Measurements from ENCODE around the gene PJVK.
"Not testable (repeated sequence)": the region's sequence is repeated elsewhere in the genome, so short reads cannot be mapped to it uniquely, and the experiment has no call there.

The PJVK gene

DNA sequence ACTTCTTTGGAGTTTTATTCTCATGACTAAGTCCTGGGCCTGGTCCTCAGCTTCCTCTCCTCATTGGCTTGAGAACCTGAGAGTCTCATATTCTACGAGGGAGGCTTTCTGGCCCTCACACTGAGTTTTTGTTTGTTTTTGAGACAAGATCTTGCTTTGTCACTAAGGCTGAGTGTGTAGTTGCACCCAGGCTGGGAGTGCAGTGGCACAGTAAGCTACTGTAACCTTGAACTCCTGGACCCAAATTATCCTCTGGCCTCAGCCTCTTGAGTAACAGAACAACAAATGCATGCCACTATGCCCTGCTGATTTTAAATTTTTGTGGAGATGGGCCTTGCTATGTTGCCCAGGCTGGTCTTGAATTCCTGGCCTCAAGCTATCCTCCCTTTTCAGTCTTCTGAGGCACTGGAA lies 22.8 kb upstream of the PJVK start:
- no peak for DNase-seq

DNA sequence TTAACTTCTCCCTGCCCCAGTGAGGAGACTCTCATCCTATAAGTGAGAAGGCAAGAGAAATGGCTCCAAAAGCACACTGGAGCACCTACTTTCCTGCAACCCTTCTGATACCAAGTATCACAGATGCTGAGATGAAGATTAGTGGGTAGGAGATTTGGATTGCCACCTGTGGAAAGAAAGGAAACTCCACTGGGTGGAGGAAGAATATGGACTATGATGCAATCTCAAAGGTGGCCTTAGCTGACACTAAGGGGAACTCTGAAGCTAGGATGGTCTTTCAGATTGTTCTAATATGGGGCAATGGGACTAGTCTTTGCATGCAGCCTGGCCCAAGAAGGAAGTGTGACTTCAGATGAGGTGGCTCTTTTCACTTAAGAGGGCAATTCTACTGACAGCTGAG lies 21.8 kb upstream of the PJVK start:
- no peak for DNase-seq

DNA sequence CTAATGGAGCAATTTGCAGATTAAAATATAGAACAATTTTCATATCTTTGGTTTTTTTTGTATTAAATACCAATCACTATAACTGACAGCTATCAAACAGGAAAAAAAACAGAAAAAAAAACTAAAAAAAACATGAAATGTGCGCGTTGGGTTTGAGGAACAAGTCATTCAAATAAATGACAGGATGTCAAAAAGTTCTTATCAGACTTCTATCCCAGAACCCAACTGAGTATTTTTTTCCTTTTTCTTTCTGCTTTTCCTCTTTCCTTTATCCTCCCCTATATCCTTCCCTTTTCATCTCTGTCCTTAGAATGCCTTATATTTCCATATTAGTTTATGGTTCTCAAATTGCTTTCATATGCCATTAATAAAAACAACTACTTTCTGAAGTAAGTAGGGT lies 14.5 kb upstream of the PJVK start:
- no peak for DNase-seq

DNA sequence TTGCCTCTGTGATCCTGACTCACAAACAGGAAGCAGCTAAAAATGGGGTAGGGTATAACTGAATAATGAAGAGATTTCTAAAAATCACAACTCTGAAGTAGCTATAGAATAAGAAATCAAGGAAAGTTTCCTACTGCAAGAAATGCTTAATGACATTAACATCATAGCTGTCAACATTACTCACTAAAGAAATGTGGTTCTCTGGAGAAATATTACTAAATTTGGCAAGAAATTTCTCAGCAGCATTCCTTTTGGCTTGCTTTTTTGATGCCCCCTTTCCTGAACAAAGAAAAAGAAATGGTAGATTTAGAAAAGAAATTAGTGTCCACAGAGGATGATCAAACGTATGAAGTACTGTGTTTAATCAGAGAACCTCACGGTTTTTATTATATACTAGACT lies 9.8 kb upstream of the PJVK start:
- DNase-seq = no peak

DNA sequence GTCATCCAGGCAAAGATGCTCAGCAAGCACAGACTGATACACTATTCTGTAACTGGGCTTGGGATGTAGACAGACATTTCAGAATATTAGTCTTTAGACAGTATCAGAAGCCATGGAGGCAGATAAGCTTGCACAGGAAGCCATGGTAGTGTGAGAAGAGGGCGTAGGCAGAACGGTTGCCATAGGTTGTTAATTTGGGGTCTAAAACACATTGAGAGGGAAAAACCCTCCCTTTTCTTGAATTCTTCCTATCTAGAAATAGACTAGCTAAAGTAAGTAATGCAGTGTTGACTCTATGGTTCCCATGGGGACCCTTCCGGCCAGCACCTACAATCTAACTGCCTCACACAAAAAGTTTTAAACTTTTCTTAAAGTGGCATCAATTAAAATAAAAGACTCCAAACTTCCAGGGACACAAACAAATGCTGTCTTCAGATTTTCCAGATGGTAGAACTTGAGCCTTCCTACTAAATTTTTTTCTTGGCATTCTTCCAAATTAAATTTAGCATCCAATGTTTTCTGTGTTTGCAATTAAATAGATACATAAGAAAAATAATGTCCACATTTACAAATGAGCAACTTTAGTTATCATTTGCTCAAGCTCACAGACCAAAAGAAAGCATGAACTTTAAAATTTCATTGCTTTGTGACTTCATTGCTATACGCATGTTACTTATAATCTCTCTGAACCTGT lies 2.1 kb upstream of the PJVK start:
- DNase-seq = no peak

DNA sequence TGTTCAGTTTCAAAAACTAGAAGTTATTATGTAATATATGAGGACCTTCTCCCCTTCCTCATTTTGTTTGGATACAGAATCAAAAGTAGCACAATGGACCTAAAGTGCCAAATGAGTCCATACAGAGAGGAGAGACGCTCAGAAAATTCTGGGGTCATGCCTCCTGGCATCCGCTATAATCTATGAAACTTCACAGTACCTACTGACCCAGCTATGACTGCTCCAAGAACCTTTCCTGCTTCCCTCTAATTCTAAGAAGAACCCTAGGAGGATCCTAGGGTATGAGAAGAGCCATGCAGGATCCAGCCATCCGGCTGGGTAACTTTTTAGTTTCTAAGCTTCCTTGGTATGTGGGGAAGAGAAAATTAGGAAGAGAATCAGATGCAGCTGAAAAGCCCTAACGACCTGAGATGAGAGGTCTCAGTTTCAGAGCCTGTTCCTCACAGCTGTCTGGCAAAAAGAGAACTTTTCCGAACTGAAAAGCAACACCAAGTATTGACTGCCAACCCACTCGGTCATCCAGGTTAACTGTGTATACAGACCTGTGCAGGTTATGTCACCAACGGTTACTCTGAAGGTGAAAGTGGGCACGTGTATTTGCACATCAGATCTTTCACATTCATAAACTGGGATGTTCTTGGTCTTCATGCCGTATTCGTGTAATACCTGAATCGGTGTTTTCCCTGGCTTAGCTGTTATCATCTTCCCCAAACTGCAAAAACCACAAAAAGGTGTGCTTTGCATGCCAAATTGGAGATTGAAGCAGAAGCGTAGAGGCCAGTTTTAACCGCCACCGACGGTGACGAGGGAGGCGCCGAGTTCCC lies 1.3 kb upstream of the PJVK start:
- DNase-seq = peak in 6 of 58 donors; percentile 10 to 61 (median 24)

DNA sequence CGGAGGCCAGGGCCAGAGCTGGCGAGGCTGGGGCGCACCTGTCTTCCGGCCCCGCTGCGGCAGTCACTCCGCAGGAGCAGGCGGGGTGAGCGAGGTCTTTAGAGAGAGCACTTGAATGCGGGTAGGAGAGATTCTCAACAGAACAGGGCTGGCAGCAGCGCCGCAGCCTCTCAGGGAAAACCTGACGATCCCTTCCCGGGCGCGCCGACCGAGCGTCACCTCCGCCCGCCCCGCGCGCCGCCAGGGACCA lies 729 bp upstream of the PJVK start:
- peak in 9 of 58 donors; percentile 36 to 80 (median 61) for DNase-seq

DNA sequence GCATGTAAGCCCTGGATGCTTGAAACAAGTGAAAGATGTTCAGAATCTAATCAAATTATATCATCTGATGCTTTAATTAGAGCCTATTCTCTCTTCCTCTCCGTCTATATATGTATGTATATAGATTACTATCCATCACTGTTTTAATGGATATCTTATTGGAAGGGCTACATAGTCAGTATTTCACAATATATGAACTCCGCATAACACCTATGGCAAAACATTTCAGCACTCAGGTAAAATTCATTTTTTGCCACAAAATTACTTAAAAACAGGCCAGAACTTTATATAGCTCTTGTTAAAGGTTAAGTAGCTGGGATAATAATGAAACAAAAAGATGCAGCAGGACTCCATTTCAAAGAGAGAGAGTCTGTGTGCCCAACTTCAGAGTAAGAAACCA lies 1.2 kb downstream of the PJVK start:
- DNase-seq = no peak

DNA sequence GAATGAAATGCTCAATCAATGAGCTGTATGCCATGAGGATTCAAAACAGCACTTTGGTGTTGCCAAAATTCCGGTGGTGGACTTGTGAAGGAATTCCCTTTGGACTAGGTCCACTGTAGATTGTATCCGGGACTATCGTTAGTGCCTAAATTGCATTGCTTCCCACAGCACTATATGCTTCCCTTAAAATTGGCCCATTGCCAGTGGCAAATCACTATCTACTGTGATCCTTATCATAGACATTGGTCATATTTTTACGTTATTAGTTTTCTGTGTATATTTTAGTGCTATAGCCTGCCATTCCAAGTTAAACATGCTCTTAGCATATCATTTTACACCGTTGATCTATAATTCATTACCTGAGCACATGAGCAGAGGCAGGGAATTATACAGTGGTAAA lies 1.7 kb downstream of the PJVK start:
- DNase-seq = no peak

DNA sequence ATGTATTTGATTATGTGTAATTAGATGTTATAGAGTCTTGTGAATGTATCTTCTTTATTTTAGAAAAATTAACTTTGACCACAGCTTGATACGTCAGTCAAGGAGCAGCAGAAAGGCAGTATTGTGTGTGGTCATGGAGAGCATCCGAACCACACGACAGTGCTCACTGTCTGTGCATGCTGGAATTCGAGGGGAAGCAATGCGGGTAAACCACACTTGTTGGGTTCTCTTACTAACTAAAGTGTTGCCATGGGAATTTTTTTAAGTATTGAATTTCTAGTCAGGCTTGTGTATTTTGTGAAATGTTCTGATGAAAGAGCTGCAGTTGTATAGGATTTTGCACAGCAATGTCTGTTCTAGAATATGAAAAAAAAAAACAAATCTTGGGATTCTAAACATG lies 4.8 kb downstream of the PJVK start:
- no peak for DNase-seq

DNA sequence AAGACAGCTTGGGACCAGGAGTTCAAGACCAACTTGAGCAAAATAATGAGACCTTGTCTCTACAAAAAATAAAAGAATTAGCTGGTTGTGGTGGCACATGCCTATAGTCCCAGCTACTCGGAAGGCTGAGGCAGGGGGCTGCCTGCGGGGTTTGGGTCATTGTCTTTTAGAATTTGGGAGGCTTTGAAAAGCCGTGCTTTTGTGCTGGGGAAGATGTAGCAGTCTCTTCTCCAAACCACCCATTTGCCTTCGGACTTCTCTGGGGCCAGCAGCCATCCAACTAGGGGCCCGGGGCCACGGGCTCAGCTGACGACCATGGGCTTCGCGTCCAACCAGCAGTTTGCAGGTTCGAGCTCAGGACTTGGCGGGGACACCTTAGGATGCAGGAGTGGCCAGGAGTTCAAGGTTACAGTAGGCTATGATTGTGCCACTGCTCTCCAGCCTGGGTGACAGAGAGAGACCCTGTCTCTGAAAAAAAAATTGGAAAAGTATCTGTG lies 6.3 kb downstream of the PJVK start:
- no peak for DNase-seq

DNA sequence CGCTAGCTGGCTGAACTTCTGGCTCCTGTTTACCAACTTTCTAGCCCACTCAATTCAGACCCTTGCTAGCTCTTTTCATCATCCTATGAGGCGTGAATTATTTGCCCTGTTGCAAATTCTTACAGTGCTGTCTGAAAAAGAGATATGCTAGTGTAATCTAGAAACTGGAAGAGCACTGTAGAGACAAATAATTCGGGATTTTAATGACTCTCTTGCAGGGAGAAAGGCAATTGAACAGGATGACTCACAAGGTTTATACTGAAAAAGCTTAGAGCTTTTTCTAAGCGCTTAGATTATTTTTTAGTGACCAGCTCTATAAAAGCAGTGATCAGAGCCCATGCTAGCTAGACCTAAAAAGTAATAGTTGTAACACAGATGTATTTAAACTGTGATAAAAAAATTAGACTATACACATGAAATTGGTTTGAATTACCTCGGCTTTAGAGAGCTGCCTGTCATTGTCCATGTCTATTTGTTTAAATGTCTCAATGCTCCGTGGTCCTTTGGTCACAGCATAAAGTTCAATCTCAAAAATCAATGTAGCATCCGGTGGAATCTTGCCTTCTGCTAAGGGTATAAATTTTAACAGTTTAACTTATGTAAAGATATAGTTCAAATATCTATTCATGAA lies 18.2 kb downstream of the PJVK start:
- DNase-seq = no peak

DNA sequence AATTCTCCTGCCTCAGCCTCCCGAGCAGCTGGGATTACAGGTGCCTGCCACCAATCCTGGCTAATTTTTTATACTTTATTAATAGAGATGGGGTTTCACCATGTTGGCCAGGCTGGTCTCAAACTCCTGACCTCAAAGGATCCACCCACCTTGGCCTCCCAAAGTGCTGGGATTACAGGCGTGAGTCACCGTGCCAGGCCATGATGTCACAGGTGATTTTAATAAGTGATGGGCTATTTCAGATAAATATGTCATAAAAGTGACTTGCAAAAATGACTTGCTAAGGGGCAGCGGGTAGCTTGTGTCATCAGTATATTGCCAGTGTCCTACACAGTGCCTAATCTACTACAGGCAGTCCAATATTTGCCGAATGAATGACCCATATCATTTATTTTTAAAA lies 20.1 kb downstream of the PJVK start:
- DNase-seq = not testable (repeated sequence)

DNA sequence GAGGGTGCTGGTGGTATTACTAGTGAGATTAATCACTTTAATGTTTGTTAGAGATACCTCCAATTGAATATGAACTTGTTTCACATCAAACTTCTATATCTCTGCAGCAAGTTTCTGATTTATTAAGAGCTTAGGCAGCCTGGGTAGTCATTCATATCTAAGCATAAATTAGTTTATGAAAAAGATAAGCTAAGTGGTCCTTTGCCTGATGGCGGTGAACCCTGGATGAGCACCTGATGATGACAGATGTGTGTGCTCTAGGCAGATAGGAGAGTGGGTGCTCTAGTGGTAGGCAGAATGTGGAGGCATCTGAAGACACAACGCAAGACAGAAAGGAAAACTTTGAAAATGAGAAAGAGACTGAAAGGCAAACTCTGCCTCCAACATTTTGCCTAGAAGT lies 22.2 kb downstream of the PJVK start:
- no peak for DNase-seq

DNA sequence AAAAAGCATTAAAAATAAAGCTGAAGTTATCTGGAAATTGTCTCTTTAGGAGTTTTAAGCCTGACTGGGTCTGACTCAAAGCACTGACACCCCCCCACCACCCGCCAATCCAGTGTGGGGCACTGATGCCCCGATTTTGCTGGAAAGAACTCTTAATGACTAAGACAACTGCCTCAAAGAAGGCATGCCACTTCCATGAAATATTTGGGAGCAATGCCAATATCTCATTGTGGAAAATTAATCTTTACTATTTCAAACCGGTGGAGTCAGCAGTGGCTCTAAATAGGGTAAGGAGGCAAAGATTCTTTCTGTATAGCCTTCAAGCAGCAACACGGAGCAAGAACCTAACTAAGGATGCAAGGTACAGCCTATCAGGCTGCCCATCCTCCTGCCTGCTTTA lies 22.8 kb downstream of the PJVK start:
- DNase-seq = no peak

DNA sequence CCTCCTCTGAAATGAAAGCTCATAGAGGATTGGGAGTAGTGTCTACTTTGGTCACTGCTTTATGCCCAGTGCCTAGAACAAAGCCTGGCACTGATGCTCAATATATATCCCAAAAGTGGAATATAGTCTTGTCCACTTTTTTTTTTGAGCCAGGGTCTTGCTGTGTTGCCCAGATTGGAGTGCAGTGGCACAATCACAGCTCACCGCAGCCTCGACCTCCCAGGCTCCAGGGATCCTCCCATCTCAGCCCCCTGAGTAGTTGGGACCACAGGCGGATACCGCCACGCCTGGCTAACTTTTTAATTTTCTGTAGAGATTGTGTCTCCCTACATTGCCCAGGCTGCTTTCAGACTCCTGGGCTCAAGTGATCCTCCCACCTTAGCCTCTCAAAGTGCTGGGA lies 23.4 kb downstream of the PJVK start:
- DNase-seq = no peak

DNA sequence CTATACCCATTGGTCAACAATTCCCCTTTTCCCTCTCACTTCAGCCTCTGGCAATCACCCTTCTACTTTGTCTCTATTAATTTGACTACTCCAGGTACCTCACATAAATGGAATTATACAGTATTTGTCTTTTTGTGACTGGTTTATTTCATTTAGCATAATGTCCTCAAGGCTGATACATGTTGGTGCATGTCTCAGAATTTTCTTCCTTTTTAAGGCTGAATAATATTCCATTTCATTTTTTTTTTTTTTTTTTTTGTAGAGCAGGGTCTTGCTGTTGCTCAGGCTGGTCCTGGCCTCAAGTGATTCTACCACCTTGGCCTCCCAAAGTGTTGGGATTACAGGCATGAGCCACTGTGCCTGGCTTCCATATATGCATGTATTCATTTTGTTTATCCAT lies 25.3 kb downstream of the PJVK start:
- no peak for DNase-seq

DNA sequence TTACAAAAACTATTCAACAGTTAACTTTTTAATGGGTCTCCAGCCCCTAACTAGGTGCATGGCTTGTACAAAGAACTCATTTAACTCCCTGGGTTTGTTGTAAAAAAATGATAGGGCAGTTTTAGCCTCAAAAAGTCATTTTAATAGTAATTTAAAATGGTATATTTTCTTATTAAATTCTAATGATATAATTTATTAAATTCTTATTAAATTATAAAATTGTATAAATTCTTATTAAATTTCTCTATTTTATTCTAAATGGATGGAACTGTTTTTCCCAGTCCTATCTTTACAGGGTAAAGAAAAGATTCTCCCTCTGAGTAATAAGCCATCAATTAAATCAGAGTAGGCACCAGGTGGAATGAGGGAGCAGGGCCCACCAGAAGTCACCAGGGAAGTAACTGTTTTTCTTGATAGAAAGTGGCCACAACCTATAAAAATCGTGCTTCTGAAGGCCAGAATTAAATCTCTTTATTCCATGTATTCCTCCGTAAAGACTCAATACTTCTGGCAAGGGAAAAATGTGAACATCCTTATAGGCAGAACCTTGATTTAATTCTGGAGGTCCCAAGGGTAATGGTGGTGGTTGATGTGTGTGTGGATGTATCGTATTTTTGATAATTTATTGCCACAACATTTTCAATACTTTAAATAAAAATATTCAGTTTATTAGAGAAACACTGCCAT lies 26.4 kb downstream of the PJVK start:
- no peak for DNase-seq

DNA sequence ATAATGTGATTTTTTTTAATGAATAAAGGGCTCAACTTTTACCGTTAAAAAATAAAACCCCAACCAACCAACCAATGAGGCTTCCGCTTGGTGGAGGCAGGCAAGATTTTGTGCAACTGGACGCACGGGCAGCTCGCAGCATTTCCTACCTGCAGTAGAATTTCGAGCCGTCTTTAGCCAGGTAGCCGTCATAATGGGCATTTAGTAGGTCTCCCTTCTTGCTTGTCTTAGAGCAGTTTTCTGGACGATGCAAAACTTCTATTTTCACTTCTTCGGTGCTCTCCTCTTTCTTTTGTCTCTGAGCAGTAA lies 26.9 kb downstream of the PJVK start:
- no peak for DNase-seq

DNA sequence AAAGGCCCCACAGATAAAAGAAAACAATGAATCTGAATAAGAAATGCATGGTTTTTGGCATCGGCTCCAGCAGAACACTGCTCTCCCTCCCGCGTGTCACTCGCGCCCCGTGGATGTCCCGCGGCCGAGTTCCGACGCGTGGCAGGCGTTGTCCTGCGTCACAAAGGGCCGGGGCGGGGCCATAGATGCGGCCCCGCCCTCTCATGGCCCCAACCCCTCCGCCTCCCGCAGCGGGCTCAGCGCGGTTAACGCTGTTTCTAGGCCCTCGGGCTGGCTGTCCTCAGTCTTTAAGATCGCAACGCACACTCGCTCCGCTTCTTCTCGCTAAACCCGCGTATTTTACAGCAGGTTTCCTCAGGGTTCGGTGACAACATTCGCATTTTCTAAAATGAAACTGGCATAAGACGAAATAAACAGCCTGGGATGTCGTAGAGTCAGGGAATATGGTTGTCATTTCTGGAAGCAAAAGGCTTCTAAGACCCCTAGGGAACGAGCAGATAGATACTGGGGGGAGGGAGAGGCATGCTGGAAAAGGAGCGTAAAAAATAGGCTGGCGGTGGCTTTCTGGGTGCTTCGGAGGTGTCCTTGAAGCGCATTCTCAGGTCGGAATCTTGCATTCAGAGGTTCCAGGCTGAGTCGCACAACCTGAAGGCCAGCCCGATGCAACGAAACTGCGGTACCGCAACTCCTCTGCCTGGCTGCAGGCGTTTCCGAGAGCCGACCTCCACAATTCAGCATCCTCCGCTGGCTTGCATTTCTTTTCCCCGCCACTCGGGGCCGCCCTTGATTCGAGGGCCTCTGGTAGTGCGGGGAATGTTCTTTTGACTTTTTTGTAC lies 27.5 kb downstream of the PJVK start, which contains the start of gene FKBP7:
Gene FKBP7 (minus strand): TSS at position 162 of the 836 bp plus-strand sequence. CDS start 101 bp downstream, at position 61.
- peak; percentile 18 to 92 (median 82) for DNase-seq

DNA sequence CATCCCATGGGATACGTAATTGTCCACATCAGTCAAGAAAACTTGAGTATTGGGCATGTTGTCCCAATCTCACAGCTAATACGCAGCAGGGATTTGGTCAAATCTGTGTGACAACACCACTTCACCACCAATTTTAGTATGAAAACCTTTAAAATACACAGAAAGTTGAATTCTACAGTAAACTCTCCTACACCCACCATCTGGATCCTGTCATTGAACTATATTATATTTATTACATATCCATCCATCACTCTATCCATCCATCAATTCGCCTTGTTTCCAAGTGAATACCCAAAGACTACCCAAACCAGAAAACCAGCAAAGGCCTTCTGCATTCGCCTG lies 28.1 kb downstream of the PJVK start:
- DNase-seq = no peak

Measured in anterior cingulate cortex (tissue), 58 donors.